Type B pancreatic cell (in vitro differentiated cells): ENCODE data around the gene DAB1. TPM values are rescaled to one million over a fixed set of nuclear protein-coding genes. Genes with fewer than 3 reads are reported as not detected.

Source experiments
- DNase-seq: peaks from one replicate; pipeline ENCODE4 v3.0.0; 2021; ENCODE audit warnings: mixed read lengths; ENCODE audit not compliant: unreplicated experiment; ENCODE audit errors: extremely low spot score
- H3K27ac Mint-ChIP-seq: 2 replicates; pipeline ENCODE4 v1.8.0; 2021; ENCODE audit warnings: mild to moderate bottlenecking, mixed read lengths
- H3K27me3 Mint-ChIP-seq: 2 replicates; pipeline ENCODE4 v1.8.0; 2021; ENCODE audit warnings: mixed read lengths
- H3K36me3 Mint-ChIP-seq: 2 replicates; pipeline ENCODE4 v1.8.0; 2021; ENCODE audit warnings: mixed read lengths
- H3K4me1 Mint-ChIP-seq: one replicate; pipeline ENCODE4 v1.8.0; 2021; ENCODE audit warnings: mixed read lengths; ENCODE audit not compliant: unreplicated experiment
- H3K4me3 Mint-ChIP-seq: 2 replicates; pipeline ENCODE4 v1.8.0; 2021; ENCODE audit warnings: mild to moderate bottlenecking, mixed read lengths
- H3K9me3 Mint-ChIP-seq: 2 replicates; pipeline ENCODE4 v1.8.0; 2021; ENCODE audit warnings: mixed read lengths
- CTCF ChIP-seq: fragments of 200-600 bp; sonication (generic); conservative IDR thresholded peaks from 2 replicates; pipeline ENCODE4 v1.5.0; 2021; ENCODE audit warnings: antibody characterized with exemption, mild to moderate bottlenecking
- total RNA-seq: library from RNA; stranded (reverse); gene quantifications from 2 replicates; pipeline ENCODE4 v1.2.1, GENCODE V29; 2021; ENCODE audit warnings: low replicate concordance

DAB1 gene
- total RNA-seq, 1 donor from 2014 or later: 7.3 TPM

DNA sequence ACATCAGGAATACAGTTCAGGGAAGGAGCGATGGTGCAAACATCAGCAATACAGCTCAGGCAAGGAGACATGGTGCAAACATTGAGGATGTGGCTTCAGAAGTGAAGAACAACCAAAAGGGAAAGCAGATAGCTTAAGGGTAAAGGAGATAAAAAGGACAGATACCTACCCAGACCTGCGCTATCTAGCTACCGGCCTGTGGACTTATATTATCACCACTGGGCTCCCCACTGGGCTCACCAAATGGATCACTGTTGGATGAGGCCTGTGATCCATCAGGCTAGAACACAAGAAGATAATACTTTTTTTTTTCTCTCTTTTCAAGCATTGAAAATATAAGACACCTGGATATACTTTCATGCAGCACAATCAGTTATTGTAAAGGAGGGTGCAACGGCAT is 413.3 kb downstream of the DAB1 start:
- no peak for TF ChIP-seq CTCF
- Mint-ChIP-seq H3K9me3 (no peaks in the 10 kb centered on the region), H3K4me3 (no peak overlapping the region), H3K36me3 (no peaks in the 10 kb centered on the region), H3K27ac (no peak overlapping the region), H3K4me1 (peaks cover 11% of the 10 kb centered on the region), H3K27me3 (peaks cover 13% of the 10 kb centered on the region)
- no peak for DNase-seq

- Mint-ChIP-seq H3K9me3 (no peaks in the 10 kb centered on the region), H3K36me3 (no peaks in the 10 kb centered on the region), H3K27ac (no peak overlapping the region), H3K27me3 (peaks cover 17% of the 10 kb centered on the region), H3K4me3 (no peak overlapping the region), H3K4me1 (peaks cover 16% of the 10 kb centered on the region)
- no peak for DNase-seq
- TF ChIP-seq CTCF: no peak
These were observed 415.9 kb downstream of the DAB1 start for GRCh38 chr1:57007948-57008347.

DNA sequence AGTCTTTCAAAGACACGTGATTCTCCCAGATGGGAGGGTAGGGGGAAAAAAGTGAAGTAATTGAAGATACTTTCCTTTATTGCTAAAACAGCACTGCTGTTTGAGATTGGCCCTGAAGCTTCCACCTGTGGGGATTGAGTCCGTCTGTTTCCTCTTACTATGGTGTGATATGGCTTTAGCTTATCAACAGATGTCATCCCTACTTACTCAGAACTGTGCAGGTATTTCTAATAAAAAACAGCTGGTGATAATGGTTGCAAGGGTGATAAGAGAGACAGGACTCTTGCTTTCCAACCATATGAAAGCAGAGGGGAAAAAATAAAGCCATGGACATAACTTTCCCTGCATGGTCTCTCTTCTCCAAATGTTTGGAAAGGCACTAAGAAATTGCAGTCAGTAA is 416.4 kb downstream of the DAB1 start:
- H3K4me3 Mint-ChIP-seq: no peak overlapping the region
- DNase-seq: no peak
- no peak overlapping the region for H3K27ac Mint-ChIP-seq
- H3K36me3 Mint-ChIP-seq: no peaks in the 10 kb centered on the region
- H3K9me3 Mint-ChIP-seq: no peaks in the 10 kb centered on the region
- H3K27me3 Mint-ChIP-seq: peaks cover 17% of the 10 kb centered on the region
- TF ChIP-seq CTCF: no peak
- H3K4me1 Mint-ChIP-seq: peaks cover 16% of the 10 kb centered on the region

DNA sequence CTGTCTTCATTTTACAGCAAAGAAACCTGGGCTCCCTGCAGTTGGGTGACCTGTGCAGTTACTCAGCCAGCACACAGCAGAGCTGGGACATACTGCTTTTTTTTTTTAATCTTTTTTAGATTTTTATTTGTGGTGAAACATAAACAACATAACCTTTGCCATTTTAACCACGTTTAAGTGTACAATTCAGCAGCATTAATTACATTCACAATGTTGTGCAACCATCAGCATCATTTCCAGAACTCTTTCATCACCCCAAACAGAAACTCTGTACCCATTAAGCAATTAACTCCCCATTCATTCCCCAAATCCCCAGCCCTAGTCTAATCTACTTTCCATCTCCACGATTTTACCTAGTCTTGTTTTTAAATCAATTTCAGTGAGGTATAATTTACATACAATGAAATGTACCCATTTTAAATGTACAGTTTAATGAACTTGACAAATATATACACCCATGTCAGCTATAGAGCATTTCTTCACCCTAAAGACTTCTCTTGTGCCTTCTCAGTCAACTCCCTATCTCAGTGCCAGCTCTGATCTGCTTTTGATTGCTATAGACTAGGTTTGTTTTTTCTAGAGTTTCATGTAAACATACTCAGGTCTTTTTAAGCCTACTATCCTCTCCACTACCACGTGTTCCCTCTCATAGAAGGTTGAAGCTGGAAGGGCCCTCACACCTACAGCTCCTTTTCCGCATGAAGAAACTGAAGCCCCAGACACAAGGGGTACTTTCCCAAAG is 420.3 kb downstream of the DAB1 start:
- H3K36me3 Mint-ChIP-seq: no peaks in the 10 kb centered on the region
- no peak for TF ChIP-seq CTCF
- H3K4me1 Mint-ChIP-seq: peaks cover 17% of the 10 kb centered on the region
- no peaks in the 10 kb centered on the region for H3K9me3 Mint-ChIP-seq
- no peak overlapping the region for H3K27ac Mint-ChIP-seq
- no peak for DNase-seq
- peaks cover 7% of the 10 kb centered on the region for H3K27me3 Mint-ChIP-seq
- no peak overlapping the region for H3K4me3 Mint-ChIP-seq

GRCh38 chr1:56995414-56996100 is 428.3 kb downstream of the DAB1 start:
- Mint-ChIP-seq H3K27ac (no peak overlapping the region), H3K4me1 (peaks cover 9% of the 10 kb centered on the region), H3K27me3 (peaks cover 3% of the 10 kb centered on the region), H3K4me3 (no peak overlapping the region), H3K36me3 (no peaks in the 10 kb centered on the region), H3K9me3 (no peaks in the 10 kb centered on the region)
- no peak for TF ChIP-seq CTCF
- DNase-seq: no peak
